ENCODE measurements around the gene HCFC2.

The HCFC2 gene

DNA sequence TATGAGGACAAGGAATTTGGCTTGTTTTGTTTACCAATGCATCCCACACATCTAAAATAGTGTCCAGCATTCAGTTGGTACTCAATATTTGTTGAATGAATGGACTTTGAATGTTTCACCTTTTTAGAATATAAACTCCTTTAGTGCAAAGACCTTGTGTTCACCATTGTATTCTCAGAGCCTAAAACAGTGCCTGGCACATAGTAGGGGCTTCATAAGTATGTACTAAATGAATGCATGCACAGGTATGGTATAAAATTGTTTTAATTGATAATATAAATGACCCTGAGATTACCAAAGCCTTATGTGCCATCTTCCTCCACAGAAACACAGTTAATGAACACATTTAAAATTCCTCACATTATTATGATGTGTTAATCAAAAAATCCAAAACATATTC, 78.7 kb downstream of the HCFC2 start:
- TF ChIP-seq TCF12 (IDR thresholded peaks at IDR 0.05; ENCODE audit: low read depth) (no peak), CREB1 (IDR thresholded peaks at IDR 0.05; ENCODE audit: low read depth) (no peak), TEAD4 (IDR thresholded peaks at IDR 0.05) (no peak), ZBTB7A (IDR thresholded peaks at IDR 0.05; ENCODE audit: low read depth) (no peak), CEBPB (IDR thresholded peaks at IDR 0.05) (no peak), RAD21 (IDR thresholded peaks at IDR 0.05; ENCODE audit: low read depth) (no peak), YY1 (IDR thresholded peaks at IDR 0.05; ENCODE audit: low read depth) (no peak)

- TF ChIP-seq, protein P1, sequence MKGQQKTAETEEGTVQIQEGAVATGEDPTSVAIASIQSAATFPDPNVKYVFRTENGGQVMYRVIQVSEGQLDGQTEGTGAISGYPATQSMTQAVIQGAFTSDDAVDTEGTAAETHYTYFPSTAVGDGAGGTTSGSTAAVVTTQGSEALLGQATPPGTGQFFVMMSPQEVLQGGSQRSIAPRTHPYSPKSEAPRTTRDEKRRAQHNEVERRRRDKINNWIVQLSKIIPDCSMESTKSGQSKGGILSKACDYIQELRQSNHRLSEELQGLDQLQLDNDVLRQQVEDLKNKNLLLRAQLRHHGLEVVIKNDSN (IDR thresholded peaks at IDR 0.05) = no peak
- TF ChIP-seq TAF1 (IDR thresholded peaks at IDR 0.05; ENCODE audit: low read depth) (no peak), NFIC (IDR thresholded peaks at IDR 0.05) (no peak), CREB1 (IDR thresholded peaks at IDR 0.05; ENCODE audit: low read depth) (no peak), TCF12 (IDR thresholded peaks at IDR 0.05; ENCODE audit: low read depth) (no peak), ZBTB7A (IDR thresholded peaks at IDR 0.05; ENCODE audit: low read depth) (no peak), FOXM1 (IDR thresholded peaks at IDR 0.05; ENCODE audit: borderline replicate concordance, low read depth) (no peak), EGR1 (IDR thresholded peaks at IDR 0.05) (no peak), YY1 (IDR thresholded peaks at IDR 0.05; ENCODE audit: low read depth) (no peak), EP300 (IDR thresholded peaks at IDR 0.05; ENCODE audit: borderline replicate concordance) (no peak), CEBPB (IDR thresholded peaks at IDR 0.05) (no peak), TEAD4 (IDR thresholded peaks at IDR 0.05) (no peak), RAD21 (IDR thresholded peaks at IDR 0.05; ENCODE audit: low read depth) (no peak)
- TF ChIP-seq, protein P2, sequence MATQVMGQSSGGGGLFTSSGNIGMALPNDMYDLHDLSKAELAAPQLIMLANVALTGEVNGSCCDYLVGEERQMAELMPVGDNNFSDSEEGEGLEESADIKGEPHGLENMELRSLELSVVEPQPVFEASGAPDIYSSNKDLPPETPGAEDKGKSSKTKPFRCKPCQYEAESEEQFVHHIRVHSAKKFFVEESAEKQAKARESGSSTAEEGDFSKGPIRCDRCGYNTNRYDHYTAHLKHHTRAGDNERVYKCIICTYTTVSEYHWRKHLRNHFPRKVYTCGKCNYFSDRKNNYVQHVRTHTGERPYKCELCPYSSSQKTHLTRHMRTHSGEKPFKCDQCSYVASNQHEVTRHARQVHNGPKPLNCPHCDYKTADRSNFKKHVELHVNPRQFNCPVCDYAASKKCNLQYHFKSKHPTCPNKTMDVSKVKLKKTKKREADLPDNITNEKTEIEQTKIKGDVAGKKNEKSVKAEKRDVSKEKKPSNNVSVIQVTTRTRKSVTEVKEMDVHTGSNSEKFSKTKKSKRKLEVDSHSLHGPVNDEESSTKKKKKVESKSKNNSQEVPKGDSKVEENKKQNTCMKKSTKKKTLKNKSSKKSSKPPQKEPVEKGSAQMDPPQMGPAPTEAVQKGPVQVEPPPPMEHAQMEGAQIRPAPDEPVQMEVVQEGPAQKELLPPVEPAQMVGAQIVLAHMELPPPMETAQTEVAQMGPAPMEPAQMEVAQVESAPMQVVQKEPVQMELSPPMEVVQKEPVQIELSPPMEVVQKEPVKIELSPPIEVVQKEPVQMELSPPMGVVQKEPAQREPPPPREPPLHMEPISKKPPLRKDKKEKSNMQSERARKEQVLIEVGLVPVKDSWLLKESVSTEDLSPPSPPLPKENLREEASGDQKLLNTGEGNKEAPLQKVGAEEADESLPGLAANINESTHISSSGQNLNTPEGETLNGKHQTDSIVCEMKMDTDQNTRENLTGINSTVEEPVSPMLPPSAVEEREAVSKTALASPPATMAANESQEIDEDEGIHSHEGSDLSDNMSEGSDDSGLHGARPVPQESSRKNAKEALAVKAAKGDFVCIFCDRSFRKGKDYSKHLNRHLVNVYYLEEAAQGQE (IDR thresholded peaks at IDR 0.05; ENCODE audit: low read depth) = no peak
- TF ChIP-seq, protein P3, sequence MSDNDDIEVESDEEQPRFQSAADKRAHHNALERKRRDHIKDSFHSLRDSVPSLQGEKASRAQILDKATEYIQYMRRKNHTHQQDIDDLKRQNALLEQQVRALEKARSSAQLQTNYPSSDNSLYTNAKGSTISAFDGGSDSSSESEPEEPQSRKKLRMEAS (IDR thresholded peaks at IDR 0.05) = no peak
Measured at GRCh38 chr12:104143918-104144317, 79.6 kb downstream of the HCFC2 start.

DNA sequence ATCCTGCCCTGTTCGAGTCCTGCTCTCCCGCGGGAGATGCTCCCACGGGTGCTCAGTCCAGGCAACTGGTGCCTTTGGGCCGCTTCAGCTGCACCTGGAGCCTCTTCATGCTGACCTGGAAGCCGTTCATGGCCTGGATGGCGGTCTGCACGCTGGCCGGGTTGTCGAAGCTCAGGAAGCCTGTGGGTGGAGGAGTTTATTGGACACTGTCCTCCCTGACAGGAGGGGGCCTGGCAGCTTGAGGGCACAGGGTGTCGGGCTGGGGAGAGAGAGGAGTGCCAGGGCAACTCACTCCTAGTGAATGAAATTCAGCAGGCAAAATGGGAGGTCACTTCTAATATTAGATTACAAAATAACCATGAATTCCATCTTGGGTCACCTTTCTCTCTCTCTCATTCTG, 83.0 kb downstream of the HCFC2 start:
- no peak for TF ChIP-seq CEBPB (IDR thresholded peaks at IDR 0.05)
- no peak for TF ChIP-seq TAF1 (IDR thresholded peaks at IDR 0.05; ENCODE audit: low read depth)
- TF ChIP-seq, protein P1 (IDR thresholded peaks at IDR 0.05) = no peak
- no peak for TF ChIP-seq EP300 (IDR thresholded peaks at IDR 0.05; ENCODE audit: borderline replicate concordance)
- no peak for TF ChIP-seq YY1 (IDR thresholded peaks at IDR 0.05; ENCODE audit: low read depth)
- no peak for TF ChIP-seq FOXM1 (IDR thresholded peaks at IDR 0.05; ENCODE audit: borderline replicate concordance, low read depth)
- TF ChIP-seq NFIC (IDR thresholded peaks at IDR 0.05) = no peak
- TF ChIP-seq EGR1 (IDR thresholded peaks at IDR 0.05) = no peak
- TF ChIP-seq RAD21 (IDR thresholded peaks at IDR 0.05; ENCODE audit: low read depth) = no peak
- TF ChIP-seq TEAD4 (IDR thresholded peaks at IDR 0.05) = no peak
- TF ChIP-seq ZBTB7A (IDR thresholded peaks at IDR 0.05; ENCODE audit: low read depth) = no peak

- TF ChIP-seq CEBPB (IDR thresholded peaks at IDR 0.05) (no peak), RAD21 (IDR thresholded peaks at IDR 0.05; ENCODE audit: low read depth) (no peak), CREB1 (IDR thresholded peaks at IDR 0.05; ENCODE audit: low read depth) (no peak)
- TF ChIP-seq, protein P3 (IDR thresholded peaks at IDR 0.05) = no peak
- TF ChIP-seq, protein P1 (IDR thresholded peaks at IDR 0.05) = no peak
Measured at GRCh38 chr12:104150416-104150815, 86.1 kb downstream of the HCFC2 start.

DNA sequence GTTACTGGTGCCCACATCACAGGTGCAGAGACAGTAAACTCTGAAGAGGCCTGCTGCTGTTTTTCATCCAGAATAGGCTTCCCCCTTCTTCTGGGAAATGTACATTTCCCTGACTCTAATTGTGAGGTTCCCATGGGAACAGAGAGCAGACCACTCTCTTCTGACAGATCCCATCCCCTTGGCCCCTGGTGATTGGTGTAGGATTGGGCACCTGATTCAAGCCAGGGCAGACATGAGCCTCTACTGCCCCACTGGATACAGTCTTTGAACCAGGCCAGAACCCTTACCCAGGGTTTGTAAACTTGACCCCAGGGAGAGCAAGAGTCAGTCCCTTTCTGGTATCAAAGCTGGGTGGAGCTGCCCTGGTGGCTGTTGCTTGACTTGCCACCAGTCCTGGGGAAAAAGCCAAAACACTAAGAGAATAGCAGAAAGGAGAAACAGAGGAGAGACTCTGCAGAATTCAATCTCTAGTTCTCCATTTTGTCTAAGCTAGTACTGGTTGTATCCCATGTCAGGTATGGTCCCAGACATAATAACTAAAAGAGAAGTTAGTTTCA, 88.4 kb downstream of the HCFC2 start:
- TF ChIP-seq FOXM1 (IDR thresholded peaks at IDR 0.05; ENCODE audit: borderline replicate concordance, low read depth) (no peak), TAF1 (IDR thresholded peaks at IDR 0.05; ENCODE audit: low read depth) (no peak), RAD21 (IDR thresholded peaks at IDR 0.05; ENCODE audit: low read depth) (no peak), YY1 (IDR thresholded peaks at IDR 0.05; ENCODE audit: low read depth) (no peak)

GRCh38 chr12:104154286-104154685, 90.0 kb downstream of the HCFC2 start:
- TF ChIP-seq YY1 (IDR thresholded peaks at IDR 0.05; ENCODE audit: low read depth) = no peak
- no peak for TF ChIP-seq TAF1 (IDR thresholded peaks at IDR 0.05; ENCODE audit: low read depth)
- TF ChIP-seq, protein P1 (IDR thresholded peaks at IDR 0.05) = no peak
- TF ChIP-seq CREB1 (IDR thresholded peaks at IDR 0.05; ENCODE audit: low read depth) = no peak
- TF ChIP-seq TEAD4 (IDR thresholded peaks at IDR 0.05) = no peak
- no peak for TF ChIP-seq EGR1 (IDR thresholded peaks at IDR 0.05)

GRCh38 chr12:104154806-104155205, 90.5 kb downstream of the HCFC2 start:
- TF ChIP-seq, protein P2 (IDR thresholded peaks at IDR 0.05; ENCODE audit: low read depth) = no peak
- no peak for TF ChIP-seq CREB1 (IDR thresholded peaks at IDR 0.05; ENCODE audit: low read depth)
- no peak for TF ChIP-seq EP300 (IDR thresholded peaks at IDR 0.05; ENCODE audit: borderline replicate concordance)
- no peak for TF ChIP-seq RAD21 (IDR thresholded peaks at IDR 0.05; ENCODE audit: low read depth)
- TF ChIP-seq ZBTB7A (IDR thresholded peaks at IDR 0.05; ENCODE audit: low read depth) = no peak
